Epithelial cell of esophagus (primary cell): ENCODE data around the gene COL20A1.

Experiments used
- DNase-seq: peaks from one replicate; pipeline ENCODE4 v3.0.0; 2010; ENCODE audit warnings: low read depth
- H3K4me3 ChIP-seq: 2 replicates; pipeline ENCODE4 v1.5.1; 2011; ENCODE audit warnings: mild to moderate bottlenecking, low read length, control low read depth
- CTCF ChIP-seq: IDR thresholded peaks from 2 replicates; pipeline ENCODE4 v1.5.1; 2011; ENCODE audit warnings: low read depth, mild to moderate bottlenecking, low read length, control low read depth, inconsistent platforms; ENCODE audit not compliant: insufficient read depth; ENCODE audit errors: missing control alignments

The COL20A1 gene

DNA sequence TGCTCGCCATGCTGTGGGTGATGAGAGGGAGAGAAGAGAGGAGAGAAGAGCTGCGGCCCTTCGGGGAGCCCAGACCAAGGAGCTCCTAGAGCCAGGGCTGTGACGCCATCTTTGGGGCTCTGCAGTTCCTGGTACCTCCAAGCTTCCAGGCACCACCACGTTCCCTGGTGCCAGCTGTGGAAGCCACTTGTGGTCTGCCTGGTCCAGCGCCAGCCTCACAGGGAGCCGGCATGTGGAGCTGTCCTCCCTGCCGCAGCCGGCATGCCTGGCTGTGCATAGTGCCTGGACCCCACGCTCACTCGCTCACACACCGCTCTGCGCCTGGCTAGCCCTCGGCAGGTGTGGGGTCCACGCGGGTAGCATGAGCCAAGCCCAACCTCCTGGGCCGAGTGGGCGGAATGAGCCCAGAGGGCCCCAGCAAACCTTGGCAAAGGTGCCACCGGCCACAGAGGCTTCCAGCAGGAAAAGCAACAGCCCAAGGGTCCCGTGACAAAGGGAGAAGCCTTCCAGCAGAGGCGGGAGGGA lies 87.4 kb downstream of the COL20A1 start:
- TF ChIP-seq CTCF: no peak
- DNase-seq: no peak
- H3K4me3 ChIP-seq: no peak overlapping the region

- DNase-seq: no peak
- no peak overlapping the region for H3K4me3 ChIP-seq
- TF ChIP-seq CTCF: peak; percentile 72
Observed at GRCh38 chr20:63381781-63382431, 88.9 kb downstream of the COL20A1 start.

DNA sequence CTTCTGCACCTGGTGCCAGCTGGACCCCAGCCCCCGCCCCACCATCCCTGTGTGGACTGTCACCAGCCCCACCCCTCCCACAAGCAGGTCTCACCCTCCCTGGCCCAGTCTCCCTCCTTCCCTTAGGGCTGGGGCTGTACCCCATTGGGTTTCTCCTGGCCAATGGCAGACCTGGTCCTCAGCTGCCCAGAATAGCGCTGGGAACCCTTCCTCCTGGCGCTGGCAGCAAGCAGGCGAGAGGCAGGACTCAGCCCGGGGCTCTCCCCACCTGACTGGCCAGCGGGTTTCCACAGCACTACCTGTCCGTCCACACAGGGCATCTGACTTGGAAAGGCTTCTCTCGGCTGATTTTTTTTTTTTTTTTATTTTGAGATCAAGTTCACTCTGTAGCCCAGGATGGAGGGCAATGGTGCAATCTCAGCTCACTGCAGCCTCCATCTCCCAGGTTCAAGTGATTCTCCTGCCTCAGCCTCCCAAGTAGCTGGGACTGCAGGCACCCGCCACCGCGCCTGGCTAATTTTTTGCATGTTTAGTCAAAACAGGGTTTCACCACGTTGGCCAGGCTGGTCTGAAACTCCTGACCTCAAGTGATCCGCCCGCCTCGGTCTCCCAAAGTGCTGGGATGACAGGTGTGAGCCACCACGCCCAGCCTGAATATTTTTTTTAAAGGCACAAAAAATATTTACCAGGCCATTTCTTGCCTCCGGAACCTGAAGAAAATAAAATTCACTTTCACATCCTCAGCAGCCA lies 89.7 kb downstream of the COL20A1 start:
- no peak for DNase-seq
- TF ChIP-seq CTCF: no peak
- H3K4me3 ChIP-seq: no peak overlapping the region

GRCh38 chr20:63383556-63383955 lies 90.6 kb downstream of the COL20A1 start:
- no peak for DNase-seq
- no peak for TF ChIP-seq CTCF

GRCh38 chr20:63384336-63384735 lies 91.3 kb downstream of the COL20A1 start:
- DNase-seq: no peak
- no peak for TF ChIP-seq CTCF
- no peak overlapping the region for H3K4me3 ChIP-seq

More at GRCh38 chr20:63383556-63383955, 90.6 kb downstream of the COL20A1 start:
- H3K4me3 ChIP-seq: no peak overlapping the region
